Tongue (tissue), 2 donors: ENCODE results near the gene CDKN3. TPM values are rescaled to one million over a fixed set of nuclear protein-coding genes. Genes with fewer than 3 reads are reported as not detected.
"Not testable (repeated sequence)": the region's sequence is repeated elsewhere in the genome, so short reads cannot be mapped to it uniquely, and the experiment has no call there.

Source experiments
- DNase-seq: peaks from one replicate; pipeline ENCODE4 v3.0.0-alpha.2; 2015
- total RNA-seq: library from RNA; depleted of rRNA; stranded (reverse); fragments of >200 nt; gene quantifications from one replicate; pipeline ENCODE4 v1.2.3, GENCODE V29; 2014

The CDKN3 gene
- total RNA-seq, 1 donor from 2014 or later = 34.8 TPM

GRCh38 chr14:54370323-54371198 is 26.2 kb upstream of the CDKN3 start:
- DNase-seq = no peak

- no peak for DNase-seq
These were observed 22.5 kb upstream of the CDKN3 start for GRCh38 chr14:54374117-54374884.

GRCh38 chr14:54377501-54377900 is 19.3 kb upstream of the CDKN3 start:
- DNase-seq = no peak

- not testable (repeated sequence) for DNase-seq
These were observed 17.9 kb upstream of the CDKN3 start for GRCh38 chr14:54378893-54379292.

- DNase-seq = not testable (repeated sequence)
These were observed 16.2 kb upstream of the CDKN3 start for GRCh38 chr14:54380558-54380957.

- no peak for DNase-seq
These were observed 15.0 kb upstream of the CDKN3 start for GRCh38 chr14:54381821-54382220.

GRCh38 chr14:54383835-54384234 is 13.0 kb upstream of the CDKN3 start:
- no peak for DNase-seq

- no peak for DNase-seq
These were observed 11.3 kb upstream of the CDKN3 start for GRCh38 chr14:54385556-54385955.

GRCh38 chr14:54387328-54387727 is 9.5 kb upstream of the CDKN3 start:
- no peak for DNase-seq

GRCh38 chr14:54392131-54392859 is 4.5 kb upstream of the CDKN3 start:
- DNase-seq = no peak

GRCh38 chr14:54392986-54393884 is 3.6 kb upstream of the CDKN3 start:
- DNase-seq = not testable (repeated sequence)

- DNase-seq = no peak
These were observed 2.2 kb upstream of the CDKN3 start for GRCh38 chr14:54394596-54394995.

GRCh38 chr14:54395284-54395683 is 1.5 kb upstream of the CDKN3 start:
- DNase-seq = no peak

GRCh38 chr14:54395716-54396115 is 1.1 kb upstream of the CDKN3 start:
- DNase-seq = no peak

- DNase-seq = no peak
These were observed 669 bp upstream of the CDKN3 start for GRCh38 chr14:54396183-54396492.

GRCh38 chr14:54399560-54399959 is 2.8 kb downstream of the CDKN3 start:
- no peak for DNase-seq

GRCh38 chr14:54403401-54404005 is 6.7 kb downstream of the CDKN3 start:
- DNase-seq = not testable (repeated sequence)

- no peak for DNase-seq
These were observed 13.4 kb downstream of the CDKN3 start for GRCh38 chr14:54410215-54410614.

- no peak for DNase-seq
These were observed 14.6 kb downstream of the CDKN3 start for GRCh38 chr14:54411371-54411770.

GRCh38 chr14:54420478-54421142 is 23.8 kb downstream of the CDKN3 start:
- DNase-seq = peak; percentile 53

GRCh38 chr14:54423991-54424390 is 27.2 kb downstream of the CDKN3 start:
- no peak for DNase-seq
